Lower lobe of right lung (tissue), 2 donors: ENCODE results near the gene MAL. TPM values are rescaled to one million over a fixed set of nuclear protein-coding genes. Genes with fewer than 3 reads are reported as not detected.
A peak's percentile ranks its signal among the peaks of the same experiment; 100 is the strongest.

Source experiments
- ATAC-seq, 2 donors: fragments of 200-7000 bp; cut with Tn5 transposase; one replicate each; pipeline ENCODE4 v1.9.1; 2020 to 2022; ENCODE audit warnings: mild to moderate bottlenecking in 2 of 2, moderate library complexity in 2 of 2
- DNase-seq: peaks from one replicate; pipeline ENCODE4 v3.0.0-alpha.2; 2020
- H3K27ac ChIP-seq: fragments of 200-600 bp; one replicate; pipeline ENCODE4 v1.8.0; 2022
- H3K27me3 ChIP-seq: fragments of 200-600 bp; one replicate; pipeline ENCODE4 v1.8.0; 2022; ENCODE audit warnings: low read depth
- H3K36me3 ChIP-seq: fragments of 200-600 bp; one replicate; pipeline ENCODE4 v1.8.0; 2022; ENCODE audit warnings: mild to moderate bottlenecking
- H3K4me1 ChIP-seq: fragments of 200-600 bp; one replicate; pipeline ENCODE4 v1.8.0; 2022
- H3K4me3 ChIP-seq: fragments of 200-600 bp; one replicate; pipeline ENCODE4 v1.8.0; 2022; ENCODE audit warnings: mild to moderate bottlenecking
- H3K9me3 ChIP-seq: fragments of 200-600 bp; one replicate; pipeline ENCODE4 v1.8.0; 2022
- CTCF ChIP-seq: fragments of 200-600 bp; IDR thresholded peaks from one replicate; pipeline ENCODE4 v1.8.0; 2022; ENCODE audit warnings: antibody characterized with exemption, mild to moderate bottlenecking
- intact Hi-C: fragments of 100-400 bp; cut with DNase I; formaldehyde crosslinking; loops from one replicate; pipeline ENCODE4 v1.11.0; 2022
- total RNA-seq: library from RNA; stranded (reverse); fragmentation: NEBNext Ultra II Directional; extraction: Animal tissue kit (Norgen Biotek cat#: 25700); gene quantifications from one replicate; pipeline ENCODE4 v1.2.1, GENCODE V29; 2021
- donor health status: DM: no; HTN: yes; CAD: no; lungs with severe emphysema.

The MAL gene
- total RNA-seq, 1 donor from 2014 or later, result 13.4 TPM

GRCh38 chr2:95001051-95001562, 24.4 kb upstream of the MAL start:
- no peak overlapping the region for H3K27ac ChIP-seq
- H3K4me1 ChIP-seq, result peaks cover 4% of the 10 kb centered on the region
- no peaks in the 10 kb centered on the region for H3K36me3 ChIP-seq
- intact Hi-C loops, result no loop called here
- ATAC-seq, result no peak
- no peak overlapping the region for H3K4me3 ChIP-seq
- no peak for TF ChIP-seq CTCF
- H3K9me3 ChIP-seq, result no peaks in the 10 kb centered on the region
- DNase-seq, result peak; percentile 17
- H3K27me3 ChIP-seq, result peaks cover 10% of the 10 kb centered on the region

GRCh38 chr2:95001701-95002100, 23.8 kb upstream of the MAL start:
- TF ChIP-seq CTCF, result no peak
- no peak for DNase-seq
- no peak overlapping the region for H3K27ac ChIP-seq

GRCh38 chr2:95002498-95002897, 23.0 kb upstream of the MAL start:
- Histone ChIP-seq H3K9me3 (no peaks in the 10 kb centered on the region), H3K4me1 (peaks cover 4% of the 10 kb centered on the region), H3K27ac (no peak overlapping the region), H3K4me3 (no peak overlapping the region), H3K36me3 (no peaks in the 10 kb centered on the region), H3K27me3 (peaks cover 10% of the 10 kb centered on the region)
- ATAC-seq (no peak), DNase-seq (no peak)
- intact Hi-C loops, result no loop called here
- no peak for TF ChIP-seq CTCF

More at GRCh38 chr2:95001701-95002100, 23.8 kb upstream of the MAL start:
- Histone ChIP-seq H3K27me3 (peaks cover 10% of the 10 kb centered on the region), H3K9me3 (no peaks in the 10 kb centered on the region), H3K36me3 (no peaks in the 10 kb centered on the region), H3K4me1 (peaks cover 4% of the 10 kb centered on the region), H3K4me3 (no peak overlapping the region)
- ATAC-seq, result no peak
- intact Hi-C loops, result no loop called here

GRCh38 chr2:95004287-95004686, 21.2 kb upstream of the MAL start:
- Histone ChIP-seq H3K36me3 (no peaks in the 10 kb centered on the region), H3K4me1 (no peaks in the 10 kb centered on the region), H3K9me3 (no peaks in the 10 kb centered on the region), H3K27ac (no peak overlapping the region), H3K4me3 (no peak overlapping the region), H3K27me3 (no peaks in the 10 kb centered on the region)
- no peak for ATAC-seq
- no peak for DNase-seq
- no peak for TF ChIP-seq CTCF
- intact Hi-C loops, result no loop called here

GRCh38 chr2:95004711-95005110, 20.8 kb upstream of the MAL start:
- no peak overlapping the region for H3K27ac ChIP-seq
- TF ChIP-seq CTCF, result no peak
- intact Hi-C loops, result no loop called here
- H3K36me3 ChIP-seq, result no peaks in the 10 kb centered on the region
- no peaks in the 10 kb centered on the region for H3K9me3 ChIP-seq
- H3K4me1 ChIP-seq, result no peaks in the 10 kb centered on the region
- no peak overlapping the region for H3K4me3 ChIP-seq
- no peaks in the 10 kb centered on the region for H3K27me3 ChIP-seq
- DNase-seq (no peak), ATAC-seq (no peak)

- H3K4me3 ChIP-seq, result no peak overlapping the region
- no peaks in the 10 kb centered on the region for H3K27me3 ChIP-seq
- no peak for ATAC-seq
- no peak for TF ChIP-seq CTCF
- intact Hi-C loops, result no loop called here
- no peak overlapping the region for H3K27ac ChIP-seq
- no peaks in the 10 kb centered on the region for H3K36me3 ChIP-seq
- no peaks in the 10 kb centered on the region for H3K9me3 ChIP-seq
- no peak for DNase-seq
- H3K4me1 ChIP-seq, result no peaks in the 10 kb centered on the region
Observed at GRCh38 chr2:95005726-95006125, 19.8 kb upstream of the MAL start.
